Stimulated activated CD8-positive, alpha-beta memory T cell treated with anti-CD3 and anti-CD28 coated beads, Interleukin-7, amount 100 ng/mL, for 4 hours (primary cell): ENCODE results near the gene RPS18.
"Not testable (repeated sequence)": the region's sequence is repeated elsewhere in the genome, so short reads cannot be mapped to it uniquely, and the experiment has no call there.

Source experiments
- DNase-seq, 2 donors: peaks; one replicate each; pipeline ENCODE4 v3.0.0-alpha.2; 2020; ENCODE audit warnings: low read depth in 2 of 2

Gene RPS18

GRCh38 chr6:33271468-33272274, at the start of gene RPS18, which contains the start of gene VPS52:
Gene RPS18 (plus strand): TSS chr6:33272075. CDS start chr6:33272120, 45 bp downstream.
Gene VPS52 (minus strand): TSS chr6:33271876. CDS start chr6:33271675, 201 bp downstream.
- peak; percentile 83 to 90 for DNase-seq

GRCh38 chr6:33226503-33227120, 45.3 kb upstream of the RPS18 start:
- DNase-seq, result not testable (repeated sequence)

- DNase-seq, result no peak
Observed at GRCh38 chr6:33235221-33235634, 36.6 kb upstream of the RPS18 start.

- DNase-seq, result no peak
Observed at GRCh38 chr6:33236328-33236727, 35.5 kb upstream of the RPS18 start.

- DNase-seq, result no peak
Observed at GRCh38 chr6:33236852-33237251, 35.0 kb upstream of the RPS18 start.

GRCh38 chr6:33237741-33238140, 34.1 kb upstream of the RPS18 start:
- DNase-seq, result no peak

GRCh38 chr6:33241968-33242367, 29.9 kb upstream of the RPS18 start:
- DNase-seq, result no peak

- DNase-seq, result no peak
Observed at GRCh38 chr6:33243476-33243875, 28.4 kb upstream of the RPS18 start.

GRCh38 chr6:33247977-33248642, 23.8 kb upstream of the RPS18 start:
- peak; percentile 86 for DNase-seq

GRCh38 chr6:33248643-33248931, 23.3 kb upstream of the RPS18 start:
- peak in 1 of 2 donors; percentile 8 for DNase-seq

- peak; percentile 90 to 93 for DNase-seq
Observed at GRCh38 chr6:33248932-33249731, 22.7 kb upstream of the RPS18 start.

GRCh38 chr6:33249732-33250630, 21.9 kb upstream of the RPS18 start:
- no peak for DNase-seq

GRCh38 chr6:33250731-33251130, 21.1 kb upstream of the RPS18 start:
- no peak for DNase-seq

GRCh38 chr6:33251395-33252012, 20.4 kb upstream of the RPS18 start:
- no peak for DNase-seq

GRCh38 chr6:33252759-33253158, 19.1 kb upstream of the RPS18 start:
- DNase-seq, result no peak

- DNase-seq, result no peak
Observed at GRCh38 chr6:33254591-33254990, 17.3 kb upstream of the RPS18 start.

GRCh38 chr6:33259032-33259431, 12.8 kb upstream of the RPS18 start:
- DNase-seq, result no peak

- DNase-seq, result not testable (repeated sequence)
Observed at GRCh38 chr6:33262490-33262889, 9.4 kb upstream of the RPS18 start.

GRCh38 chr6:33264015-33264414, 7.9 kb upstream of the RPS18 start:
- no peak for DNase-seq

GRCh38 chr6:33271117-33271467, 783 bp upstream of the RPS18 start:
- no peak for DNase-seq
